ENCODE measurements around the gene DIRAS1.
"Not testable (repeated sequence)": the region's sequence is repeated elsewhere in the genome, so short reads cannot be mapped to it uniquely, and the experiment has no call there.

Gene DIRAS1

GRCh38 chr19:2675892-2676291 lies 45.3 kb downstream of the DIRAS1 start:
- DNase-seq, result no peak

- DNase-seq, result no peak
Measured at GRCh38 chr19:2670217-2670616, 51.0 kb downstream of the DIRAS1 start.

GRCh38 chr19:2668175-2668763 lies 52.9 kb downstream of the DIRAS1 start:
- no peak for DNase-seq

- DNase-seq, result not testable (repeated sequence)
Measured at GRCh38 chr19:2667349-2667748, 53.8 kb downstream of the DIRAS1 start.

- no peak for DNase-seq
Measured at GRCh38 chr19:2666344-2666994, 54.7 kb downstream of the DIRAS1 start.

GRCh38 chr19:2665103-2665502 lies 56.1 kb downstream of the DIRAS1 start:
- DNase-seq, result no peak

Data from right kidney (tissue), 1 donor.